Activated naive CD8-positive, alpha-beta T cell treated with anti-CD3 and anti-CD28 coated beads for 36 hours (primary cell): ENCODE measurements around the gene CRYGS. TPM values are rescaled to one million over a fixed set of nuclear protein-coding genes. Genes with fewer than 3 reads are reported as not detected.
A peak's percentile ranks its signal among the peaks of the same experiment; 100 is the strongest.
"Not testable (repeated sequence)": the region's sequence is repeated elsewhere in the genome, so short reads cannot be mapped to it uniquely, and the experiment has no call there.

Experiments
- DNase-seq: peaks from one replicate; pipeline ENCODE4 v3.0.0; 2021
- H3K27ac Mint-ChIP-seq: one replicate; pipeline ENCODE4 v1.8.0; 2022; ENCODE audit warnings: mild to moderate bottlenecking, moderate library complexity, mixed read lengths
- H3K27me3 Mint-ChIP-seq: one replicate; pipeline ENCODE4 v1.8.0; 2022; ENCODE audit warnings: mild to moderate bottlenecking, mixed read lengths
- H3K36me3 Mint-ChIP-seq: one replicate; pipeline ENCODE4 v1.8.0; 2021; ENCODE audit warnings: mild to moderate bottlenecking, mixed read lengths
- H3K4me1 Mint-ChIP-seq: one replicate; pipeline ENCODE4 v1.8.0; 2021; ENCODE audit warnings: mixed read lengths
- H3K4me3 Mint-ChIP-seq: one replicate; pipeline ENCODE4 v1.8.0; 2022; ENCODE audit warnings: mild to moderate bottlenecking, moderate library complexity, mixed read lengths
- H3K9me3 Mint-ChIP-seq: one replicate; pipeline ENCODE4 v1.8.0; 2022; ENCODE audit warnings: mixed read lengths
- total RNA-seq, 2 experiments: library from RNA; stranded (reverse); gene quantifications; one replicate each; pipeline ENCODE4 v1.2.3, GENCODE V29; 2021

The CRYGS gene
- total RNA-seq, 2 experiments from 2014 or later: 1.7 TPM

GRCh38 chr3:186515125-186515524, 29.1 kb downstream of the CRYGS start:
- DNase-seq: no peak
- Mint-ChIP-seq H3K27ac (peak overlapping the region; percentile 0), H3K4me1 (peaks cover 51% of the 10 kb centered on the region)

DNA sequence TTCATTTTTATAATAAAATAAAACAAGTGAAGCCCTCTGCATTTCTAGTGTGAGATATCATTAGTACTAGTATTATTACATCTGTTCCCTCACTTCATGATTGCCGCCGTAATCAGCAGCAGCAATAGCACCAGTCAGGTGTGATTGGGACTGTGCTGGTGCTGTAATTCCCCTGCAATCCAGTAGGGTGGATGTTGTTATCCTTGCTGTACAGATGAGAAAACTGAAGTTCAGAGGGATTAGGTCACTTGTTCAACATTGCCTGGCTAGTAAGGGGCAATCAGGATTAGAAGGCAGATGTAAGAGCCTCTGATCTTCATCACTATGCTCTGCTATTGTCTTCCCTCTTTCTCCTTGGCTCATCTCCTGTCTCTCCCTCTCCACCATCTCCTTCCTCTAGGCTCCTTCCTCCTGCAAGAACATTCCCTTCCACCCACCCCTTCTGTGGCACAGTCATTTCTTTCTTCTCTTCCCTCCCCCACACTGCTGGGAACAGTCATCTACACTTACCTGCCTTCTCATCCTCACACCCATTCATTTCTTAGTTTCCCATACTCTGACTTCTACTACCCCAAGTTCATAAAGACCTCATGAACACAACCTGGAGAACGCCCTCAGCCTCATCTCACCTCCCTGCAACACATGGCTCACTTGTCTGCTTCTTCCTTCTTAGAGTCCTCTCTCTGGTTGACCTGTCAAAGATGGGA, 29.7 kb downstream of the CRYGS start:
- DNase-seq: no peak
- H3K27ac Mint-ChIP-seq: peak overlapping the region; percentile 0
- H3K4me1 Mint-ChIP-seq: peaks cover 49% of the 10 kb centered on the region
- H3K36me3 Mint-ChIP-seq: peaks cover 3% of the 10 kb centered on the region
- H3K27me3 Mint-ChIP-seq: no peaks in the 10 kb centered on the region
- peaks cover 4% of the 10 kb centered on the region for H3K9me3 Mint-ChIP-seq
- H3K4me3 Mint-ChIP-seq: no peak overlapping the region

More at GRCh38 chr3:186515125-186515524, 29.1 kb downstream of the CRYGS start:
- no peak overlapping the region for H3K4me3 Mint-ChIP-seq
- peaks cover 4% of the 10 kb centered on the region for H3K9me3 Mint-ChIP-seq
- H3K27me3 Mint-ChIP-seq: no peaks in the 10 kb centered on the region
- H3K36me3 Mint-ChIP-seq: peaks cover 3% of the 10 kb centered on the region

DNA sequence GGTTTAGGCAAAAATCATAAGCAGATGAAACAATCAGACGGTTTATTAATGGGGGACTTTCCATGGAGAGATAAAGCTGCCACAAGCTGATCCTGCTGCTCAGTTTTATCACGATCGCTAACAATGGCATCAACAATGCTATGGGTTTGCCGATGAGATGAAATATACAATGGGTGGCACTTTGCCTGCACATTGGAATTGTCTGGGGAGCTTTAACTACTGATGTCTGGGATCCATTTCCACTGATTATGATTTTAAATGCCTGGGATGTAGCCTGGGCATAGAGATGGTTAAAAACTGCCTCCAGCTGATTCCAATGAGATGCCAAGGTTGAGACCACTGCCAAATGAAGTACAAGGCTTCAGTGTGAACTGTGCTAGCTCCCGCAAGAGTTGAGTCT, 30.8 kb downstream of the CRYGS start:
- no peaks in the 10 kb centered on the region for H3K27me3 Mint-ChIP-seq
- H3K36me3 Mint-ChIP-seq: peaks cover 3% of the 10 kb centered on the region
- no peak overlapping the region for H3K27ac Mint-ChIP-seq
- H3K4me3 Mint-ChIP-seq: no peak overlapping the region
- DNase-seq: no peak
- H3K4me1 Mint-ChIP-seq: peaks cover 39% of the 10 kb centered on the region
- peaks cover 4% of the 10 kb centered on the region for H3K9me3 Mint-ChIP-seq

DNA sequence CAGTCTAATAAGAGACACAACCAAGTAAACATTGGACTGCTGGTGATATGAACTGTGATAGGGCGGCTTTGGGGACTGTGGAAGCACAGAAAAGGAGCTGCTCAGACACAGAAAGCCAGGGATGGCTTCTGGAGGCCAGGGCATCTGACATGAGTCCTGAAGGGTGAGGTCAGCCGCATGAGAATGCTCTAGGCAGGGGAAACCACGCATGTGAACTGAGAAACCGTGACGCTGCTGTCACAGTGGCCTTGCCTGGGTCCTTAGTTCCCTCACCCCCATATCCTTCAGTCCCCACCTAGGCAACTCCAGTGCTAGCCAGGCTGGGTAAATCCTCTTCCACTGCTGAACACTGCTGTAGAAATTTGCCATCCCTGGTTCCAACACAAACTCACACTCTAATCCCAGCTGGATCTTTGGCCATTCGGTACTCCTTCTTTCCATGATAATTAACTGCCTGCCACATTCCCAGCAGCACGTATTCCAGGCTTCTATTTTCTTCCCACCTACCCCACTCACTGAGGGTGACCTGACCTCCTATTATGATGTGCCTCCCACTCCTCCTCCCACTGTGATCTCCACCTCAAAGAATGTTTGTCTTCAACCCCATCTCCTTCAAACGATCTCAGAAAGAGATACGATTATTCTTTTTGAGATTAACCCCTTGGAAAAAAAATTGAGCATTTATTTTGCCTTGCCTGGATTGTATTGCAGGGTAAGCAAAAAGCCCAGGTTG, 31.4 kb downstream of the CRYGS start:
- H3K4me1 Mint-ChIP-seq: peaks cover 36% of the 10 kb centered on the region

GRCh38 chr3:186511702-186512101, 32.5 kb downstream of the CRYGS start:
- no peak overlapping the region for H3K4me3 Mint-ChIP-seq
- no peak overlapping the region for H3K27ac Mint-ChIP-seq
- DNase-seq: no peak
- H3K27me3 Mint-ChIP-seq: no peaks in the 10 kb centered on the region
- peaks cover 3% of the 10 kb centered on the region for H3K36me3 Mint-ChIP-seq
- H3K4me1 Mint-ChIP-seq: peaks cover 35% of the 10 kb centered on the region
- H3K9me3 Mint-ChIP-seq: peaks cover 2% of the 10 kb centered on the region

More for the DNA sequence above, 31.4 kb downstream of the CRYGS start:
- no peak for DNase-seq
- Mint-ChIP-seq H3K4me3 (no peak overlapping the region), H3K36me3 (peaks cover 3% of the 10 kb centered on the region), H3K9me3 (peaks cover 4% of the 10 kb centered on the region), H3K27ac (no peak overlapping the region), H3K27me3 (no peaks in the 10 kb centered on the region)

- no peaks in the 10 kb centered on the region for H3K9me3 Mint-ChIP-seq
- H3K27me3 Mint-ChIP-seq: no peaks in the 10 kb centered on the region
- peaks cover 32% of the 10 kb centered on the region for H3K4me1 Mint-ChIP-seq
- no peak overlapping the region for H3K27ac Mint-ChIP-seq
- no peak overlapping the region for H3K4me3 Mint-ChIP-seq
- no peak for DNase-seq
- no peaks in the 10 kb centered on the region for H3K36me3 Mint-ChIP-seq
Measured at GRCh38 chr3:186511245-186511644, 32.9 kb downstream of the CRYGS start.

GRCh38 chr3:186510374-186511079, 33.7 kb downstream of the CRYGS start:
- no peak overlapping the region for H3K4me3 Mint-ChIP-seq
- no peak for DNase-seq
- no peaks in the 10 kb centered on the region for H3K9me3 Mint-ChIP-seq
- H3K27ac Mint-ChIP-seq: no peak overlapping the region
- H3K27me3 Mint-ChIP-seq: no peaks in the 10 kb centered on the region
- no peaks in the 10 kb centered on the region for H3K36me3 Mint-ChIP-seq
- peaks cover 26% of the 10 kb centered on the region for H3K4me1 Mint-ChIP-seq

- Mint-ChIP-seq H3K4me3 (no peak overlapping the region), H3K27ac (no peak overlapping the region), H3K36me3 (no peaks in the 10 kb centered on the region), H3K4me1 (peaks cover 15% of the 10 kb centered on the region), H3K9me3 (no peaks in the 10 kb centered on the region), H3K27me3 (no peaks in the 10 kb centered on the region)
- no peak for DNase-seq
Measured at GRCh38 chr3:186509423-186509822, 34.8 kb downstream of the CRYGS start.

DNA sequence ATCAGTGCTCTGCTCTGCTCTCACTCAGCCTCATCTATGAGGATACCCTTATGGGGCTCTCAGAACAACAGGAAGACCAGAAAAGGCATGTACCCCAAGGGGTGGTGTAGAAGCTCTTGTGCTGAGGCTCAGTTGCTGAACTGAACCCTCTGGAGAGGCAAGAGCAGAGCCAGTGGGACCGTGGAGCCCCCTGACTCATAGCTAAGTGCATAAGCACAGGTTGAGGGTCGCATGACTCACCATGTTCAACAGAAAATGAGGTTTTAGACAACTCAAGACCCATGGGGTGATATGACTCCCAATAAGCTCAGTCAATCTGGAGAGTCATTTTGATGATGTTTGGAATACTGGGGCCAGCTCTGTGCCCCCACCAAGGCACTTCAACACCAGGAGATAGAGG, 37.3 kb downstream of the CRYGS start:
- no peaks in the 10 kb centered on the region for H3K36me3 Mint-ChIP-seq
- DNase-seq: no peak
- no peaks in the 10 kb centered on the region for H3K9me3 Mint-ChIP-seq
- no peak overlapping the region for H3K27ac Mint-ChIP-seq
- peaks cover 22% of the 10 kb centered on the region for H3K4me1 Mint-ChIP-seq
- no peak overlapping the region for H3K4me3 Mint-ChIP-seq
- no peaks in the 10 kb centered on the region for H3K27me3 Mint-ChIP-seq

- H3K4me1 Mint-ChIP-seq: peaks cover 18% of the 10 kb centered on the region
- H3K27ac Mint-ChIP-seq: no peak overlapping the region
- no peak for DNase-seq
- H3K4me3 Mint-ChIP-seq: no peak overlapping the region
- H3K27me3 Mint-ChIP-seq: no peaks in the 10 kb centered on the region
- no peaks in the 10 kb centered on the region for H3K9me3 Mint-ChIP-seq
- no peaks in the 10 kb centered on the region for H3K36me3 Mint-ChIP-seq
Measured at GRCh38 chr3:186506191-186506739, 37.9 kb downstream of the CRYGS start.

DNA sequence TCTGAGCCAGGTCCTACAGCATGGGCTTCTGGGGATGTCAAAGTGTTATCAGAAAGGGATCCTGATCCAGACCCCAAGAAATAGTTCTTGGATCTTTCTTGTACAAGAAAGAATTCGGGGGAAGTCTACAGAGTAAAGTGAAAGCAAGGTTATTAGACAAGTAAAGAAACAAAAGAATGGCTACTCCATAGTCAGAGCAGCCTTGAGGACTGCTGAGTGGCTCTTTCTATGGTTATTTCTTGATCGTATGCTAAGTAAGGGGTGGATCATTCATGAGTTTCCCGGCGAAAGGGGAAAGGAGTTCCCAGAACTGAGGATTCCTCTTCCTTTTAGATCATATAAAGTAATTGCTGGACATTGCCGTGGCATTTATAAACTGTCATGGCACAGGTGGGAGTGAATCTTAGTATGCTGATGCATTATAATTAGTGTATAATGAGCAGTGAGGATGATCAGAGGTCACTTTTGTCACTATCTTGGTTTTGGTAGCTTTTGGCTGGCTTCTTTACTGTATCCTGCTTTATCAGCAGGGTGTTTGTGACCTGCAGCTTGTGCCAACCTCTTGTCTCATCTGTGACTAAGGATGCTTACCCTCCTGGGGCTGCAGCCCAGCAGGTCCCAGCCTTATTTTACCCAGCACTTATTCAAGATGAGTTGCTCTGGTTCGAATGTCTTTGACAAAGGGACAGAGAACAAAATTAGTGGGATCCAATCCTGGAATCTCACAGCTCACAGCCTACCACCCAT, 41.0 kb downstream of the CRYGS start:
- no peak for DNase-seq
- Mint-ChIP-seq H3K27me3 (no peaks in the 10 kb centered on the region), H3K27ac (no peak overlapping the region), H3K36me3 (peaks cover 6% of the 10 kb centered on the region), H3K4me1 (peaks cover 12% of the 10 kb centered on the region), H3K9me3 (peaks cover 7% of the 10 kb centered on the region), H3K4me3 (peak overlapping the region; percentile 2)

- no peak for DNase-seq
- no peak overlapping the region for H3K4me3 Mint-ChIP-seq
- no peaks in the 10 kb centered on the region for H3K27me3 Mint-ChIP-seq
- peaks cover 12% of the 10 kb centered on the region for H3K4me1 Mint-ChIP-seq
- peaks cover 6% of the 10 kb centered on the region for H3K36me3 Mint-ChIP-seq
- no peak overlapping the region for H3K27ac Mint-ChIP-seq
- H3K9me3 Mint-ChIP-seq: peaks cover 7% of the 10 kb centered on the region
Measured at GRCh38 chr3:186502138-186502948, 41.8 kb downstream of the CRYGS start.

GRCh38 chr3:186499949-186500348, 44.2 kb downstream of the CRYGS start:
- H3K4me3 Mint-ChIP-seq, H3K36me3 Mint-ChIP-seq, H3K27me3 Mint-ChIP-seq, H3K9me3 Mint-ChIP-seq, DNase-seq, H3K27ac Mint-ChIP-seq: not testable (repeated sequence)
- peaks cover 12% of the 10 kb centered on the region for H3K4me1 Mint-ChIP-seq

DNA sequence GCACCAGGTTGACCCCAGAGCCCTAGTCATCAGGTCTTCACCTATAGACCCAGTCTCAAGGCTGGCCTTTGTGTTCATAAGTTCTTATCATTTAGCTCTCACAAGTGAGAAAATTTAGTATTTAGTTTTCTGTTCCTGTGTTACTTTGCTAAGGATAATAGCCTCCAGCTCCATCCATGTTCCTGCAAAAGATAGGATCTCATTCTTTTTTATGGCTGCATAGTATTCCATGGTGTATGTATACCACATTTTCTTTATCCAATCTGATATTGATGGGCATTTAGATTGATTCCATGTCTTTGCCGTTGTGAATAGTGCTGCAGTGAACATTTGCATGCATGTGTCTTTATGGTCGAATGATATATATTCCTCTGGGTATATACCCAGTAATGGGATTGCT, 46.2 kb downstream of the CRYGS start:
- H3K36me3 Mint-ChIP-seq, H3K4me3 Mint-ChIP-seq: not testable (repeated sequence)

More for the DNA sequence above, 46.2 kb downstream of the CRYGS start:
- not testable (repeated sequence) for H3K9me3 Mint-ChIP-seq, H3K27me3 Mint-ChIP-seq, H3K4me1 Mint-ChIP-seq, H3K27ac Mint-ChIP-seq, DNase-seq
